ENCODE measurements around the gene BAIAP2L1. TPM values are rescaled to one million over a fixed set of nuclear protein-coding genes. Genes with fewer than 3 reads are reported as not detected.

Gene BAIAP2L1
- total RNA-seq, 4 donors from 2014 or later: 15.3 to 28.2 (median 19.8) TPM

- DNase-seq: peak in 1 of 2 donors; percentile 30
- Histone ChIP-seq H3K9me3 (no peaks in the 10 kb centered on the region), H3K36me3 (no peaks in the 10 kb centered on the region), H3K4me3 (replicated peaks in 1 of 3) (no peak overlapping the region), H3K27me3 (no peaks in the 10 kb centered on the region), H3K4me1 (peaks cover 3 to 9% of the 10 kb centered on the region in 2 donors), H3K27ac (peak overlapping the region in 2 of 3 donors; percentile 72 to 87)
- TF ChIP-seq POLR2A (IDR thresholded peaks at IDR 0.05) (peak in 1 of 2 donors; percentile 18), CTCF (IDR thresholded peaks at IDR 0.05) (no peak)
- 37 to 43% methylated on average over 20 of the region's 20 CpGs for WGBS, 2 donors
- intact Hi-C loops (cut with DNase I): no loop called here
These were observed 2.1 kb downstream of the BAIAP2L1 start for GRCh38 chr7:98398567-98399372.

GRCh38 chr7:98396768-98397167 is 4.1 kb downstream of the BAIAP2L1 start:
- intact Hi-C loops (cut with DNase I): no loop called here
- H3K27ac ChIP-seq: no peak overlapping the region
- no peaks in the 10 kb centered on the region for H3K9me3 ChIP-seq
- no peaks in the 10 kb centered on the region for H3K27me3 ChIP-seq
- 87 to 89% methylated on average over 2 of the region's 2 CpGs for WGBS, 2 donors
- peaks cover 3 to 9% of the 10 kb centered on the region in 2 donors for H3K4me1 ChIP-seq
- no peak for TF ChIP-seq POLR2A (IDR thresholded peaks at IDR 0.05)
- TF ChIP-seq CTCF (IDR thresholded peaks at IDR 0.05): no peak
- H3K36me3 ChIP-seq: no peaks in the 10 kb centered on the region
- DNase-seq: no peak
- no peak overlapping the region for H3K4me3 ChIP-seq (replicated peaks in 1 of 3)

GRCh38 chr7:98395951-98396350 is 4.9 kb downstream of the BAIAP2L1 start:
- no peak overlapping the region for H3K4me3 ChIP-seq (replicated peaks in 1 of 3)
- no peaks in the 10 kb centered on the region for H3K27me3 ChIP-seq
- DNase-seq: no peak
- H3K9me3 ChIP-seq: no peaks in the 10 kb centered on the region
- peaks cover 3 to 9% of the 10 kb centered on the region in 2 donors for H3K4me1 ChIP-seq
- no peak for TF ChIP-seq POLR2A (IDR thresholded peaks at IDR 0.05)
- WGBS, 2 donors: 94 to 97% methylated on average over 3 of the region's 3 CpGs
- no peaks in the 10 kb centered on the region for H3K36me3 ChIP-seq
- no peak overlapping the region for H3K27ac ChIP-seq
- intact Hi-C loops (cut with DNase I): no loop called here

- TF ChIP-seq CTCF (IDR thresholded peaks at IDR 0.05): no peak
- TF ChIP-seq POLR2A (IDR thresholded peaks at IDR 0.05): no peak
- intact Hi-C loops (cut with DNase I): no loop called here
- 93 to 95% methylated on average over 4 of the region's 4 CpGs for WGBS, 2 donors
- Histone ChIP-seq H3K36me3 (no peaks in the 10 kb centered on the region), H3K27ac (no peak overlapping the region), H3K27me3 (no peaks in the 10 kb centered on the region), H3K9me3 (no peaks in the 10 kb centered on the region), H3K4me1 (peaks cover 3 to 9% of the 10 kb centered on the region in 2 donors), H3K4me3 (replicated peaks in 1 of 3) (no peak overlapping the region)
- DNase-seq: no peak
These were observed 5.4 kb downstream of the BAIAP2L1 start for GRCh38 chr7:98395481-98395880.

- H3K4me1 ChIP-seq: peaks cover 3 to 9% of the 10 kb centered on the region in 2 donors
- H3K27me3 ChIP-seq: no peaks in the 10 kb centered on the region
- intact Hi-C loops (cut with DNase I): no loop called here
- no peak overlapping the region for H3K4me3 ChIP-seq (replicated peaks in 1 of 3)
- TF ChIP-seq POLR2A (IDR thresholded peaks at IDR 0.05): no peak
- no peak for TF ChIP-seq CTCF (IDR thresholded peaks at IDR 0.05)
- H3K27ac ChIP-seq: no peak overlapping the region
- DNase-seq: no peak
- WGBS, 2 donors: 66 to 68% methylated on average over 5 of the region's 5 CpGs
- H3K36me3 ChIP-seq: no peaks in the 10 kb centered on the region
- H3K9me3 ChIP-seq: no peaks in the 10 kb centered on the region
These were observed 6.5 kb downstream of the BAIAP2L1 start for GRCh38 chr7:98394377-98394836.

Measured in thyroid gland (tissue), 4 donors.